GM18508 (cell line): ENCODE data around the gene ODAD4.

Experiments
- ATAC-seq: cut with Tn5 transposase; IDR thresholded peaks from one replicate; pipeline ENCODE4 v1.9.1; 2021; ENCODE audit warnings: moderate number of reproducible peaks; ENCODE audit not compliant: insufficient read depth, unreplicated experiment

Gene ODAD4

DNA sequence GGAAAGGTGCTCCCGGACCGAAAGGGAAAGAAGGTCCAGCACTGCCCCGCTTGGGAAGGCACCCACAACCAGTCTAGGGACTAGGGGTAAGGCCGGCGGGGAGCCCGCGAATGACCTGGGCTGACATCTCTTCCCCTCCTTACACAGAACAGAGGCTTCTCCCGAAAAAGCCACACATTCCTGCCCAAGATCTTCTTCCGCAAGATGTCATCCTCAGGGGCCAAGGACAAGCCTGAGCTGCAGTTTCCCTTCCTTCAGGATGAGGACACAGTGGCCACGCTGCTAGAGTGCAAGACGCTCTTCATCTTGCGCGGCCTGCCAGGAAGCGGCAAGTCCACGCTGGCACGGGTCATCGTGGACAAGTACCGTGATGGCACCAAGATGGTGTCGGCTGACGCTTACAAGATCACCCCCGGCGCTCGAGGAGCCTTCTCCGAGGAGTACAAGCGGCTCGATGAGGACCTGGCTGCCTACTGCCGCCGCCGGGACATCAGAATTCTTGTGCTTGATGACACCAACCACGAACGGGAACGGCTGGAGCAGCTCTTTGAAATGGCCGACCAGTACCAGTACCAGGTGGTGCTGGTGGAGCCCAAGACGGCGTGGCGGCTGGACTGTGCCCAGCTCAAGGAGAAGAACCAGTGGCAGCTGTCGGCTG, 37.6 kb downstream of the ODAD4 start:
- no peak for ATAC-seq

DNA sequence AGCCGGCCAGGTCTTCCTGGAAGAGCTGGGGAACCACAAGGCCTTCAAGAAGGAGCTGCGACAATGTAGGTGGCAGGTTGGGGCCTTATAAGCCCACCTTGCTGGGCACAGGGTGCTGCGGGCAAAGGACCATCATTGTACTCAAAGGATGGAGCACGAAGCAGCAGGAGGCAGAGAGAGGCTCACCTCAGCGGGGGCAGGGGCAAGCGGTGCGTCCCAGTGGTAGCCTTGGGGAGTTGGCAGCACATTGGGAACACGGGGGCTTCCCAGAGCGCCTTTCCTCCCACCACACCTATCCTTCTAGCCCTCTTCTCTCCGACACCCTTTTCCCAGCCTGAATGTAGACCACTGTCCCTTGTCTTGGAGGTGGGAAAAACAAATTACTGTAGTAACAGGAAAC, 38.3 kb downstream of the ODAD4 start:
- no peak for ATAC-seq

DNA sequence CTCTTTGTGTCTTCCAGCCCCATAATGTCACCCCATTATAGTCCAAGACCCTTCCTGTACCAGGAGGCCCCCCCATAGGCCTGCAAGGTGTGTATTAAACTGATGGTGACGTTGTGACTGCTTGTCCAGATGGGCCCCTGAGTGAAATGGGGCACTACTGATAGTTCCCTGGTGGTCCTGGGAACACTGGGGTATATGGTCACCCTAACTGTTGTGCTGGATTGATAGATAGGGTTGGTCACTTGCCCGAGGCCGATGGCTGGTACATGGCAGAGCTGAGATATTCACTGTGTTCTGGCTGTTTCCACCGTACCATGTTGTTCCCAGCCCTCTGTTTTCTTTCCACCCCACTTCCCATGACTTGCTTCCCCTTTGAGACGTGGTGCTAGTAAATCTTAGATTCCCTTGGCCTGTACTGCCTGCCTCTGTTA, 40.5 kb downstream of the ODAD4 start:
- no peak for ATAC-seq

DNA sequence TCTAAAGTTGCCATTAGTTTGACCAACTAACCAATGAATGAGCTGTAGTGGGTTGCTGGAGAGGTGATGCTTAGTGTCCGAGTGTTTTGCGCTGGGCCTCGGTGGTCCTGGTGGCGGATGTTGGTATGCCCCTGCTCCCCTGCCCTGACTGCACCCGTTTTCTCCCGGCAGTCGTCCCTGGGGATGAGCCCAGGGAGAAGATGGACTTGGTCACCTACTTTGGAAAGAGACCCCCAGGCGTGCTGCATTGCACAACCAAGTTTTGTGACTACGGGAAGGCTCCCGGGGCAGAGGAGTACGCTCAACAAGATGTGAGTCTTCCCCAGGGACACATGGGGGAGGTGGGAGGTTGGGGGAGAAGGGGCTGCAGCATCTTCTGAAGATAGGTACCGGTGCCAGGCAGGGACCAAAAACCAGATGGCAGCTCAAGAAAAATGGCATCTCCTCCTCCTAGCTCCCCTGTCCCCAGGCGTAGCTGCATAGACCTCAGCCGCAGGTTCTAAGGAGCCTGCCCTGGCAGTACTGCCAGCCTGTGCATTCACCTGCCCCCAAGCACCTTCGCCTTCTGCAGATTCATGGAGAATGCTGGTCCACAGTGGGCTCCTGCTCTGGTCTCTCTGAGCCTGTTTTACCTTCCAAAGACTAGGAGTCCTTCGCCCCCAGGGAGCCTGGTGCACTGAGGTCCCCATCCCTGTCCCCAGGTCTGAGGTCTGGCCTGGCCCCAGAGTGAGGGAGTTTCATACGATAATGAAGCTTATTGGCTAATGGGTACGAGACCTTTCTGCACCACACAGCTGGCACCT, 41.5 kb downstream of the ODAD4 start:
- ATAC-seq: no peak

DNA sequence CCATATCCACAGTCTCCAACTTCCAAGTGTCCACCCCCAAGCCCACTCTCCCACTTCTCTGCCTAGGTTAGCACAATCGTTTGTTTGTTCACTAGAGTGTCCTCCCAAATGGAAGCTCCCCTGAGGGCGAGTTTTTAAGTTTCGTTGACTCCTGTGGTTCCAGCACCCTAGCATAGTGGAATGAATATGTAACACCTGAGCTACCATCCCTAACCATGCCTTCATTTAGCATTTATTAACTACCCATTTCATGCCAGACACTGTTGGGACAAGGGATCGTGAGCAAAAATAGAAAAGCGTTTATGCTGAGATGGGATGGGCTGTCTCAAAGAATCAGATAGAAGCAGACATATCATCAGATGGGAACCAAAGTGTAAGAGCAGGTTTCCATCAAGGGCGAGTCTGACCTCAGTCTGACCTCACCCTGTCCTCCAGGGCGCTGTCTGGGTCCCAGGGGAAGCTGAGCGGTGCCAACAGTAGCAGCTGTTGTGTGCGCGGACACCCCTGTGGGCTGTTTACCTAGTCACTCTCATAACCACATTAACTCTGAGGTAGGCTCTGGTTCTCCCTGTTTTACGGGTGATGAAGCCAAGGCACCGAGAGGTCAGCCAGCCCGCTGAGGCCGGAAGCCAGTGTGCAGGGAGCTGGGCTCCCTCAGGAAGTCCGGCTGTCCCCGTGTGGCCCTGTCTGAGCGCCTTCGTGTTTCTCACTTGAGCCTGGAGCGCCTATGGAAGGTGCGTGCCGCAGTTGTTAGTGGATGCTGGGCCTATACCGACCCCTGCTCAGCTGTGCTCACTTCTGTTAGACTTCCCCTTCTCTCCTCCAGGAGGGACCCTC, 42.4 kb downstream of the ODAD4 start:
- no peak for ATAC-seq

DNA sequence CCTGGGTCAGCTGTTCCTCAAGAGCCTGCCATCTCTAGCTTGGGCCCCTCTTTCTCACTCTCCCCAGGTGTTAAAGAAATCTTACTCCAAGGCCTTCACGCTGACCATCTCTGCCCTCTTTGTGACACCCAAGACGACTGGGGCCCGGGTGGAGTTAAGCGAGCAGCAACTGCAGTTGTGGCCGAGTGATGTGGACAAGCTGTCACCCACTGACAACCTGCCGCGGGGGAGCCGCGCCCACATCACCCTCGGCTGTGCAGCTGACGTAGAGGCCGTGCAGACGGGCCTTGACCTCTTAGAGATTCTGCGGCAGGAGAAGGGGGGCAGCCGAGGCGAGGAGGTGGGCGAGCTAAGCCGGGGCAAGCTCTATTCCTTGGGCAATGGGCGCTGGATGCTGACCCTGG, 43.0 kb downstream of the ODAD4 start:
- ATAC-seq: no peak

DNA sequence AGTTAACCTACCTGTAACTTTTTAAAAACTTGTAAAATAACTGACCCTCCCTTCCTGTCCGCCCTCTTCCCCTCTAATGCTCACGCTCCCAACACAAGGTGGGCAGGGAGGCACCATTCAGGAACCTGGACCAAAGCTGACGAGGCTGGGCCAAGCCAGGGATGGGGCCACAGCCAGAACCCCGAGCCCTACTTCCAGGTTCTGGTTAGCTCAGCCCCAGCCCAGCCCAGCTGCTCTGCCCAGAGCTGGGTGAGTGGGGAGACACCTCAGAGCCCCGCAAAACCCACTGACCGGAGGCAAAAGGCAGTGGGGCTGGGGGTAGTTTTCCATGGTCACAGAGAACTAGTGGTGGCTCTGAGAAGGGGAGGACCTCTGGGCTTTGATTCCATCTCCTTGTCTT, 43.6 kb downstream of the ODAD4 start:
- ATAC-seq: no peak

DNA sequence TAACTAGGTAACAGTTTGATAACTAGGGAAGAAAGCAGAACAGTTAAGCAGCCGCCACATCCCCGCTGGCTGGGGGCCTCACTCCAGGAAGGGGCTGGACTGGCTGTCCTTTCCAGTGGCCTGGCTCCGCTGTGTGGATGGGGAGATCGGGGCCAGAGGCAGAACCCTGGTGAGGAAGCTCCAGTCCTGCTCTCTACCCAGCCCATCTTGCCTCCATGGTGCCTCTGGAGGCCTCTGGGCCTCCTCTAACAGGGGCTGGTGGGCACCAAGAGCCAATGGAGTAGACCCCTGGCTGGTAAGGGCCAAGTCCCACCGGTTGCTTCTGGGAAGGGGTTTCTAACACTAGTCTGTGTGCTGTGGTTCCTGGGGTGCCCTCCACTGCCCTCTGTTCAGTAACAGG, 44.2 kb downstream of the ODAD4 start:
- ATAC-seq: no peak

DNA sequence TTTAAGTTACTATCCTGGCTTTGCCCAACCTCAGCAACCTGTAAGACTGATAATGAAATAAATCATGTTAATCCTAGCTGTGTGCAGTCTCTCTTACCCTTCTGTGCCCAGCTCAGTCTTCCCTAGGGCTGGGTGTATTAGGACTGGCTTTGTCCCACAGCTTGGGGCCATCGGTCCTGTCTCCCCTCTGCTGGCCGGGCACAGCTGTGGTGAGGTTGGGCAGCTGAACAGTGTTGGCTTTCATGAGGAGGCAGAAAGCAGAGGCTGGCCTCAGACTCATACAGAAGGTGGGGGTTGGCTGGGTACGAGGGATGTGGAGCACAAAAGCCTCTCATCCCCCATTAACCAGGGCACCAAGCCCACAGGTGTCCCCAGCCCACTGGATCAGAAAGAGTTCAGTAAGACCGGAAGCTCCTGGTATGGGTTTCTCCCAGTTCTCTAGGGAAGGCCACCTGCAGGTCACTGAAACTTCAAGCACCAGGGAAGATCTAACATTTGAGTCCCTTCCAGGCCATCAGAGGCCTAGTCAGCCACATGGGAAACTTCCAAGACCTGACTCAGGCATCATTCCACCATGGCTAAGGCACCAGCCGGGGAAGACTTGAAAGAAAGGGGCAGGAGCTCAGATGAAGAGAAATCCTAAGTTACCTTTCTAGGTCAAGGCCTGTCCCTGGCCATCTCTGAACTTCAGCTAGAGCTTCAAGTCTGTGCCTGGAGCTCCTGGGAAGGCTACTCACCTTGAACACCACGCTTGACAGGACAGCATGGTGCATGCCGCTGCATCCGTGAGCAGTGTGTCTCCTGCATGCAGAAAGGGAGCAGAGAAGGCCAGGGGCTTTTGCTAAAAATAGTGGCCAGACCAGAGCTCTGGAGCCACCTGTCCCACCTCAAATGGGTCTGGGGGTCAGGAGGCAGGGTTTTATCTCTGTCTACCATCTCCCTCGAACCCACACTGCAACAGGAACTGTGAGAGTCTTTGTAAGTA, 45.0 kb downstream of the ODAD4 start:
- ATAC-seq: no peak

DNA sequence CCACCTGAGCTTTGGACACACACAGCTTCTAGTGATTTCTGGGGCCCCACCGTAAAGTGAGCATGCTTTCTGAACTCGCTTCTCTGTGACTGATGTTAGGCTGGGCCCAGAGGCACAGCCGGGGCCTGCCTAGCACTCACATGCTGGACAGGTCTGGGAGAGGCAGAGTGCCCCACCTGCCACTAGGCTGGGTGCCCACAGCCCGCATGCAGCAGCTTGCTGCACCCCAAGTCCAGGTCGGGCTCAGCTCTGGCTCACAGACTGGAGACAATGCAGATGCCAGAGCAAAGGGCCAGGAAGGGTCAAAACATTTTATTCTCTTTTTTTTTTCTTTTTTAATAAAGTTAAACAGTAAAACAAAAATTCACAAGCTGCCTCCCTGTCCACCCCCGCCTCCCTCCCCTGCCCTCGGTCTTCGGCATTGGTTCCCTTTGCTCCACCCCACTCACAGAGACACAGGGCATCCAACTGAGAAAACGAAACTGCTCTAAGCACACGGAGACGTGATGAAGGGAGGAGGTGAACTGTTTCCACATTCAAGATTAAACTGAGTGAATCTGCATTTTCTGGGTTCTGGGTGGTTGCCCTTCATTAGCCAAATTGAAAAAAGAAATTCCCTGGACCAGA, 45.8 kb downstream of the ODAD4 start:
- no peak for ATAC-seq

DNA sequence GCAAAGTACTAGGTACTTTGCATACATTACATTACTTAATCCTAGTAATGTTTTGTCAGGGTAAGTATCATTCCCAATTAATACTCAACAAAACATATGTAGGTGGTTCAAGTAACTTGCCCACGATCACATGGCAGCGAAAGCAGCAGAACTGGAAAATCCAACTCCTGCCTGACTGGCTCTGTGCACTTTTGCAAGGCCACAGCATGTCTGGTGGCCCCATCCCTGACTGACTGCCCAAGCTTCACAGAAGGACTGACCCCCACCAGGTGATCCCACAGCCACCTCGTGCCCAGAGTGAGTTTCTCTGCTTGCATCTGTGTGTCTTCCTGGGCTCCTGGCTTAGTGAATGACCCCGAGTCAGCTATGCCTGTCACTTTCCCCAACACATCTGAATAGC, 47.6 kb downstream of the ODAD4 start:
- no peak for ATAC-seq

DNA sequence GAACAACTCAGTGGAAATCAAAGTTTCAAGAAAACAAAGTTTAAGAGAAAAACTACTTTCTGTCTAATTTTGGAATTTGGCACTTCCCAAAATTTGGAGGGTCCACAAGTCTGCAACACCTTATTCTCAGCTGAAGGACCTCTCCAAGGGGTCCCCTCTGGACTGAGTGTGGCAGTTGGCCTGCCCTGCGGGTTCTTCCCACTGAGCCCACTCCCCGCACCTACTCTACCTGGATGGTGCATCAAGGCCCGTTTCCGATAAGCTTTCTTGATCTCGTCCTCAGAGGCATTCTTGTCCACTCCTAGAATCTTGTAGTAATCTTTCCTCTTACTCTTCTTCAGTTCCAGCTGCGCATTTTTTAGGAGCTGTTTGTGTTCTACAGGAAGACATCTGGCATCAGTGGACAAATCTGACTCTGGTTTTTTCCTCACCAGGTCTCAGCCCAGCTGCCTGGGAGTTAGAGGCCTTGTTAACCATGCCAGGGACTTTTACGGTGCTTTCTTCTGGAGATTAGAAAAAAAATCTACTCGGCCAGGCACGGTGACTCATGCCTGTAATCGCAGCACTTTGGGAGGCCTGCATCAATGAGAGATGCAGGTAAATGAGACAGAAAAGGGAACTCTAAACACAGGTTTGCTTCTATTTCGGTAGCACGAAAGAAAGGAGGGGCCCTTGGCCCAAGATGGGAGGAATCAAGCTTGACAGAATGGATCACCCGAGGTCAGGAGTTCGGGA, 51.8 kb downstream of the ODAD4 start:
- no peak for ATAC-seq

DNA sequence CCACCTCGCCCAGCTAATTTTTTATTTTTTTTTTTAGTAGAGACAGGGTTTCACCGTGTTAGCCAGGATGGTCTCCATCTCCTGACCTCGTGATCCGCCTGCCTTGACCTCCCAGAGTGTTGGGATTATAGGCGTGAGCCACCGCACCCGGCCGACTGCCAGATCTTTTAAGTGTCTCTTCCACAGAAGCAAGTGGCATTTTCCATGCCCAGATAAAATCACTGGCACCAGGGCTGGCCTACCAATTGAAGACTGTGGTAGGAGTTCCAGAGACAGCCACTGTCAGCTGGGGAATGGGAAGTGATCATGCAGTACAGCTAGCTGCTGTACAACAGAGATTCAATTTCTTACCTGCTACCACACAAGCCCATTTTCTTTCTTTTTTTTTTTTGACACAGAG, 54.0 kb downstream of the ODAD4 start:
- no peak for ATAC-seq

DNA sequence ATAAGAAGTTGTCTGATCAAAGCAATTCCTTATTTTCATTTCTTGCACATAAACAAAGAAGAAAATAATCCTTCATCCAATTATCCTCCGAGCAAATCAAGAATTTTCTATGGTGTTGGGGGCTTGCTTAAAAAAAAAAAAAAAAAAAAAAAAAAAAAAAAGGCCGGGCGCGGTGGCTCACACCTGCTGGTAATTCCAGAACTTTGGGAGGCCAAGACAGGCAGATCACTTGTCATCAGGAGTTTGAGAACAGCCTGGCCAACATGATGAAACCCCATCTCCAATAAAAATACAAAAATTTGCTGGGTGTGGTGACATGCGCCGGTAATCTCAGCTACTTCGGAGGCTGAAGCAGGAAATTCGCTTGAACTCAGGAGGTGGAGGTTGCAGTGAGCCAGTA, 55.5 kb downstream of the ODAD4 start:
- ATAC-seq: no peak

DNA sequence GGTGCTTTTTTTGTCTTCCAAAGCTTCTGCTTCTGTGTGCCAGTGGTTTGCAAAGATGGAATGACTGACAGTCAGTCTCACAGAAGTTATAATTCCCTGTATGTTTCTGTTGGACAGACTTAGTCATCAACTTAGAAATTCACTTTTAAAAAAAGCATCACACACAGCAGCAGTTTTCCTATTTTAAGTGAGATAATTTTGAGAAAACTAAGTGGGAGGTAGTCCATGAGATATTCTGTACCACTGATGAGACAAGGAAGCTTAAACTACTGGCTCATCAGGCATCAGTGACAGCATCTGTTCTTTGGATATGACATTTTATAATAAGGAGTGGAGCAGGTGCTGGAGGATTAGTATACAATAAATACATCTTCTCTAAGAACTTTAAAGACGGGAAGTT, 56.2 kb downstream of the ODAD4 start:
- no peak for ATAC-seq

DNA sequence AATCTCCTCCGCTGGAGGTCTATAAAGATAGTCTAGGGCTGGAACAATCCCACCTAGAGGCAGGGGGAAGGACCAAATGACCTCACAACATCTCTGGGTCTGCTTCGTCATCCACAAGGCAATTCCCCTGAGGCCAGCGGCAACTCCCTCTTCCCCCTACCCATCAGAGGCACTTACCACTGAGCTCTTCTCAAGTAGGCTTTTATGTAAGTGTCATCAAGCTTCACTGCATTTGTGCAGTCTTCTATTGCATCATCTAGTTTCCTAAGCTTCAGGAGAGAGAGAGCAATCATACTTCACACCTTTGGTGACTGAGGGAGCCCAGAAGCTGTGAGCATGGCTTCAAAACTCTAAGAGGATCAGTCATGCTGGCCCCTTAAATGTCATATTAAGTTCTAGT, 57.2 kb downstream of the ODAD4 start:
- no peak for ATAC-seq

DNA sequence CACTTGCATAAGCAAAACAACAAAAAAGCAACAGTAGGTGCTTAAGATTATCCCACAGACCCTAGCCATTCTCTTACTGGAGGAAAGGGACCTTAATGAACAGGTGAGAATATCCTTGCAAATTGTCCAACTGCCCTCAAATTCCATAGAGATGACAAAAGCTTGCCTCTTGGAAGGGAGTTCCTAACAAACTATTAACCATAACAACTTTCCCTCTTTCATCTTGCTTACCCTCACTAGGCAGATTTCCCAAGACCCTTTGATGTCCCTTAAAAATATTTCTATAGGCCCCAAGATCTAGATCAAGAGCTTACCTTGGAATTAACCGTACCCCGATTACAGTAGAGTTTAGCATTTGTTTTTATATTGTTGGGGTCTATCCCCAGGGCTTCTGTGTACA, 58.0 kb downstream of the ODAD4 start:
- no peak for ATAC-seq

DNA sequence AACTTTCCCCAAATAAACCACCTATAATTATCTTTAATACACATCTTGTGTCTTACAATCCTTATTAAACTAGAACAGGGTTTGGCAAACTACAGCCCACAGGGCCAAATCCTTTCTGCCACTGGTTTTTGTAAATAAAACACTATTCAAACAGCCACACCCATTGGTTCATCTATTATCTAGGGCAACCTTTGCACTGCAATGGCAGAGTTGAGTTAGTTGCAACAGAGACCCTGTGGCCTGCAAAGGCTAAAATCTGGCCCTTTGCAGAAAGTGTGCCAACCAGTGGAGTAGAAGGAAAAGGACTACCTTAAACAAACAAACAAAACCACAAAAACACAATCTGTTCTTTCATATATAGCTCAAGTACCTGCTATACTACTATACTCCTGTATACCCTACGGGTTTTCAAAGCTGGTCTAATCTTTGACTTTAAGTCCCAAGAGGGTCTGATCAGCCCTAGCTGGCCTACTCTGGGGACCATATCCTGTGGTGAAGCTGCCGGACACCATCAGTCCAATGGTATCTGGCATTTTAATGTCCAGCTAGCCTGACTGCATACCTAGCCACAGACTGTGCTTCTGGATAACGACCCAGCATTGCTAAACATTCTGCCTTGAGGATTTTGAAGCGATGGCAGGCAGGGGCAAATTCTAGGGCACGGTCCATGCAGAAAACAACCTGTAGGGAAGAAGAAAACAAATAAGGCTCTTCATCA, 59.4 kb downstream of the ODAD4 start:
- no peak for ATAC-seq
